Gastroesophageal sphincter (tissue), 4 donors: ENCODE results near the gene MRPL38. TPM values are rescaled to one million over a fixed set of nuclear protein-coding genes. Genes with fewer than 3 reads are reported as not detected.

Experiments
- ATAC-seq: fragments of 150-250 bp; one replicate; pipeline ENCODE4 v1.9.1; 2016; ENCODE audit warnings: mild to moderate bottlenecking, moderate library complexity
- H3K27ac ChIP-seq, 4 donors: fragments of 200-600 bp; sonication (generic) in 3 of 4; 1 replicate in 3 of 4; 2 replicates in 1 of 4; pipeline ENCODE4 v1.5.1; 2016 to 2019
- H3K27me3 ChIP-seq: fragments of 200-600 bp; sonication (generic); one replicate; pipeline ENCODE4 v1.5.1; 2019
- H3K36me3 ChIP-seq, 2 donors: fragments of 200-600 bp; sonication (generic); one replicate each; pipeline ENCODE4 v1.5.1; 2019; ENCODE audit warnings: control low read depth in 1 of 2
- H3K4me1 ChIP-seq, 3 donors: fragments of 200-600 bp; sonication (generic); 1 replicate in 2 of 3; 2 replicates in 1 of 3; pipeline ENCODE4 v1.5.1; 2016 to 2019; ENCODE audit warnings: control low read depth in 2 of 3
- H3K4me3 ChIP-seq, 2 donors: fragments of 200-600 bp; sonication (generic); one replicate each; pipeline ENCODE4 v1.5.1; 2019; ENCODE audit warnings: mild to moderate bottlenecking in 1 of 2, moderate library complexity in 1 of 2
- H3K9me3 ChIP-seq, 3 donors: fragments of 200-600 bp; sonication (generic); one replicate each; pipeline ENCODE4 v1.5.1; 2017 to 2019; ENCODE audit warnings: control low read depth in 2 of 3
- CTCF ChIP-seq, 4 experiments: fragments of 200-600 bp in 2 of 4; fragments of 450-650 bp in 2 of 4; sonication (generic) in 1 of 4; IDR thresholded peaks; one replicate each; pipeline ENCODE4 v1.5.1; 2017 to 2019; ENCODE audit warnings: antibody characterized with exemption in 4 of 4, mild to moderate bottlenecking in 2 of 4, moderate library complexity in 2 of 4
- EP300 ChIP-seq: sonication (generic); formaldehyde crosslinking; IDR thresholded peaks from one replicate; pipeline ENCODE4 v1.6.1; 2017; ENCODE audit warnings: antibody characterized with exemption, mild to moderate bottlenecking
- POLR2A ChIP-seq, 2 donors: fragments of 450-650 bp; IDR thresholded peaks; one replicate each; pipeline ENCODE4 v1.6.1; 2017; ENCODE audit warnings: antibody characterized with exemption in 2 of 2, mild to moderate bottlenecking in 2 of 2, moderate library complexity in 1 of 2
- POLR2AphosphoS5 ChIP-seq: sonication (generic); formaldehyde crosslinking; IDR thresholded peaks from one replicate; pipeline ENCODE4 v1.6.1; 2017; ENCODE audit warnings: antibody characterized with exemption
- WGBS, 2 donors: methylation state at CpG; one replicate each; pipeline ENCODE4 v1.1.5; 2018; ENCODE audit warnings: low coverage in 1 of 2; 5-methylcytosine and 5-hydroxymethylcytosine counted together
- total RNA-seq, 4 donors: library from RNA; depleted of rRNA; stranded (reverse); fragments of >200 nt; gene quantifications; one replicate each; pipeline ENCODE4 v1.1.0, GENCODE V29; 2016

Gene MRPL38
- total RNA-seq, 4 donors from 2014 or later = 18.4 to 69.6 (median 44.3) TPM

GRCh38 chr17:75925912-75926311 lies 21.2 kb upstream of the MRPL38 start:
- ATAC-seq = no peak
- H3K9me3 ChIP-seq = no peaks in the 10 kb centered on the region
- 90 to 100% methylated on average over 2 to 3 of the region's 15 CpGs for WGBS, 2 donors

GRCh38 chr17:75925103-75925502 lies 20.4 kb upstream of the MRPL38 start:
- WGBS, 2 donors = 100% methylated on average over 1 of the region's 11 CpGs; no CpG with 5 or more reads in 1 of the 2 donors
- ATAC-seq = no peak
- H3K36me3 ChIP-seq = peaks cover 0 to 77% of the 10 kb centered on the region in 2 donors

More at GRCh38 chr17:75925912-75926311, 21.2 kb upstream of the MRPL38 start:
- Histone ChIP-seq H3K27ac (no peak overlapping the region), H3K4me1 (no peaks in the 10 kb centered on the region), H3K4me3 (no peak overlapping the region), H3K36me3 (peaks cover 0 to 77% of the 10 kb centered on the region in 2 donors), H3K27me3 (no peaks in the 10 kb centered on the region)
- TF ChIP-seq EP300 = no peak
- TF ChIP-seq CTCF (IDR thresholded peaks at IDR 0.05) = no peak
- no peak for TF ChIP-seq POLR2AphosphoS5
- no peak for TF ChIP-seq POLR2A (IDR thresholded peaks at IDR 0.05)

DNA sequence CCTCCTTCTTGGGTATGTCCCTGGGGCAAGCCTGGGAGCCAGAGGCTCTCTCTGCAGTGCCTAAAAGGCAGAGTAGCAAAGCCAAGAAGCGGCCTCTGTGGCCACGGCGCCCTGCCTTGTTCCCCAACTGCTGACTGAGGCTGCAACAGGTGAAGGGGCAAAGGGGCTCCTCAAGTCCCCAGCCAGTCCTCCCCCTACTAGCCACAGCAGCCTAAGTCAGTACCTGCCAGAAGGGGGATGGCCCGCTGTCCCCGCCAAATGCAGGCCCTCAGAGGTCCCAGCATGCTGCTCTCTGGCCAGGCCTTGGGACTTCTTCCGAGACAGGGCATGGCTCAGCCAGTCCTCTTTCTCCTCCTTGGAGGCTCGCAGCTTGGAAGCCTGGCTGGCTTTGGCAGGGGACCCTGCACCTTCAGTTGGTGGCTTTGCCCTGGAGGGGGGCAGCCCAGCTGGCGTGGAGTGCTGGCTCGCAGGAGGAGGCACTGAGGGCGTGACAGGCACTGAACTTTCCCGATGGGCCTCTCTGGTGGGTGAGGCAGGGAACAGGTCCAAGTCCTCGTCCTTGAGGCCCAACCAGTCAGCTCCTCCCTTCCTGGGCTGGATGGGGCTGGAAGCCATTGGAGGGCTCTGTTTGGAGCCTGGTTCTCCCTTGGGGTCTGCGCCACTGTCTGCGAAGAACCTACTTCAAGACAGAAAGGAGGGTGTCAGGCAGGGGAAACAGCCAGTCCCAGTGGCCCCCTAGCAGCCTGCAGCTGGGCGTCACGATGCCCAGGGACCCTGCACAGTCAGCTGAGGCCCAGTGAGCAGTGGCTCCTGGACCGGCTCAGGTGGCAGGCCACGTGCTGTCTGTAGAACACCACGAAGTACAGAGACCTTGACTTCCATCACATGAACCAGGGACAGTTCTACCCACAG lies 18.5 kb upstream of the MRPL38 start:
- no peak overlapping the region for H3K4me3 ChIP-seq
- TF ChIP-seq CTCF (IDR thresholded peaks at IDR 0.05) (no peak), POLR2AphosphoS5 (no peak), POLR2A (IDR thresholded peaks at IDR 0.05) (no peak), EP300 (no peak)
- WGBS, 2 donors = no CpG with 5 or more reads among the region's 19 CpGs
- no peaks in the 10 kb centered on the region for H3K27me3 ChIP-seq
- peaks cover 0 to 81% of the 10 kb centered on the region in 2 donors for H3K36me3 ChIP-seq
- no peaks in the 10 kb centered on the region for H3K4me1 ChIP-seq
- no peak overlapping the region for H3K27ac ChIP-seq
- H3K9me3 ChIP-seq = no peaks in the 10 kb centered on the region
- ATAC-seq = no peak

More at GRCh38 chr17:75925103-75925502, 20.4 kb upstream of the MRPL38 start:
- Histone ChIP-seq H3K27ac (no peak overlapping the region), H3K9me3 (no peaks in the 10 kb centered on the region), H3K4me1 (no peaks in the 10 kb centered on the region), H3K4me3 (no peak overlapping the region), H3K27me3 (no peaks in the 10 kb centered on the region)
- no peak for TF ChIP-seq EP300
- TF ChIP-seq POLR2AphosphoS5 = no peak
- no peak for TF ChIP-seq CTCF (IDR thresholded peaks at IDR 0.05)
- TF ChIP-seq POLR2A (IDR thresholded peaks at IDR 0.05) = no peak

DNA sequence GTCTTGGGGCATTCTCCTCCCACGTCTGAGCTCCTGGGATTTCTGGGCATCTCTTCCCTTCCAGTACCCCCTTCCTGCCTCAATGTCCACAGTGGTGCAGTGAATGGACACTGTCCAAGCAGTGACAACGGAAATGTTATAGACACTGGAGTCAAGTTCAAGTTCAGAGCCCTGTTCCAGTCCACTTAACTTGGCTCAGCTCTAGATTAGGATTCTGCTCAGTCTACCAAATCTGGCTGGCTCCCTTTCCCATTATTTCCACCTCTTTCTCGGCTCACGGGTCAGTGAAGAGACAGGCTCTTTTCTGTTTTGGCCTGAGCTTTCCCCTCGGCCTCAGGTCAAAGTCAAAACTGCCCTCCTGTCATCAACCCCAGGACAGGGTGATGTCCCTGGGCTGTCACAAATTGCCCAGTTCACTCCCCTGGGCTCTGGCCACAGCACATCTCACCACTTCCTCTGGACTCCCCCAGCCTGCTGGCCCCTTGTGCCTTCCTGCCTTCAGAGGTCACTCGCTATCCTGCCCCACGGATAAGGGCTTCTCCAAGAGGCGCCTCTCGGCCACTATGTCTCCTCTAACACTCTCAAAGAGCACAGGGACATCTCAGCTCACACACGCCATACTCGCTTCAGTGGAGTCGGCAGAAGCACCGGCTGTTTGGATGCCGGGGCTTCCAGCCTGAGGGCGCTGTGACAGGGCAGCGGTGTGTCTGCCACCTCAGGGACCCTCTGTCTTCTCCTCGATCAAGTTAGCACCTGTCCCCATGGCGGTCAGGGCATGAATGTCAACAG lies 17.7 kb upstream of the MRPL38 start:
- no peak for ATAC-seq
- TF ChIP-seq POLR2AphosphoS5 = no peak
- no peak for TF ChIP-seq POLR2A (IDR thresholded peaks at IDR 0.05)
- no peak for TF ChIP-seq EP300
- TF ChIP-seq CTCF (IDR thresholded peaks at IDR 0.05) = no peak
- H3K27me3 ChIP-seq = no peaks in the 10 kb centered on the region
- H3K36me3 ChIP-seq = peaks cover 0 to 84% of the 10 kb centered on the region in 2 donors
- no peak overlapping the region for H3K27ac ChIP-seq
- no peaks in the 10 kb centered on the region for H3K4me1 ChIP-seq
- no peak overlapping the region for H3K4me3 ChIP-seq
- WGBS, 2 donors = 78 to 81% methylated on average over 6 to 7 of the region's 18 CpGs
- no peaks in the 10 kb centered on the region for H3K9me3 ChIP-seq
